Stimulated activated effector memory CD8-positive, alpha-beta T cell treated with anti-CD3 and anti-CD28 coated beads, Interleukin-12 subunit alpha, Interleukin-12 subunit beta, amount 100 ng/mL, for 72 hours (primary cell): ENCODE data around the gene MYOM1.

Experiments
- ATAC-seq: fragments of 150-1000 bp; cut with Tn5 transposase; 2 replicates; pipeline ENCODE4 v1.10.0; 2021
- DNase-seq, 2 donors: peaks; one replicate each; pipeline ENCODE4 v3.0.0; 2021 to 2022; ENCODE audit warnings: low spot score in 2 of 2
- H3K27ac Mint-ChIP-seq: one replicate; pipeline ENCODE4 v1.8.0; 2022; ENCODE audit warnings: mild to moderate bottlenecking, mixed read lengths
- H3K36me3 Mint-ChIP-seq: one replicate; pipeline ENCODE4 v1.8.0; 2022; ENCODE audit warnings: mild to moderate bottlenecking, mixed read lengths
- H3K4me1 Mint-ChIP-seq: one replicate; pipeline ENCODE4 v1.8.0; 2022; ENCODE audit warnings: mixed read lengths
- H3K4me3 Mint-ChIP-seq: one replicate; pipeline ENCODE4 v1.8.0; 2022; ENCODE audit warnings: mild to moderate bottlenecking, mixed read lengths
- H3K9me3 Mint-ChIP-seq: one replicate; pipeline ENCODE4 v1.8.0; 2022; ENCODE audit warnings: mixed read lengths

Gene MYOM1

DNA sequence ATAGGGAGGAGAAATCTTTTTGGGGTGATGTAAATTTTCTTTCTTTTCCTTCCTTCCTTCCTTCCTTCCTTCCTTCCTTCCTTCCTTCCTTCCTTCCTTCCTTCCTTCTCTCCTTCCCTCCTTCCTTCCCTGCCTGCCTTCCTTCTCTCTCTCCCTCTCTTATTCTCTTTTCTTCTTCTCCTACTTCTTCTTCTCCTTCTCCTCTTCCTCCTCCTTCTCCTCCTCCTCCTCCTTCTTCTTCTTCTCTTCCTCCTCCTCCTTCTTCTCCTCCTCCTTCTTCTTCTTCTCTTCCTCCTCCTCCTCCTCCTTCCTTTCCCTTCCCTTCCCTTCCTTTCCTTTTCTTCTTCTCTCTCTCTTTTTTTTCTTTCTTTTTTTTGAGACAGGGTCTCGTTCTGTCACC lies 59.9 kb downstream of the MYOM1 start:
- no peak overlapping the region for H3K27ac Mint-ChIP-seq
- ATAC-seq: no peak
- no peaks in the 10 kb centered on the region for H3K36me3 Mint-ChIP-seq
- no peak for DNase-seq
- no peaks in the 10 kb centered on the region for H3K9me3 Mint-ChIP-seq
- H3K4me1 Mint-ChIP-seq: no peaks in the 10 kb centered on the region
- no peak overlapping the region for H3K4me3 Mint-ChIP-seq

DNA sequence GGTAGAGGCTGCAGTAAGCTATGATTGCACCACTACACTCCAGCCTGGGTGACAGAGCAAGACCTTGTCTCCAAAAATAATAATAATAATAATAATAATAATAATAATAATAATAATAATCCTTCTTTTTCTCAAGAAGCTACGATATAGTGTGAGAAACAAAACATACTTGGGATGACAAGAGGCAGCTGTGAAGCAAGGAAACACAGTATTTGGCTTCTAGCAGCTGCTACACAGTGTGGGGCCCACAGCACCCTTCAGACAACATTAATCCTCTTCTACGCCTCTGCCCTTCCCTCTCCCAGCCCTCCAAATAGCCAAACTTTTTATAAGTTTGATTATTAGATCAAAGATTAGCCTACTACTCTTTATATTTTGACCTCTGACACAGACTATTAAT lies 62.2 kb downstream of the MYOM1 start:
- Mint-ChIP-seq H3K36me3 (no peaks in the 10 kb centered on the region), H3K4me1 (no peaks in the 10 kb centered on the region), H3K27ac (no peak overlapping the region), H3K9me3 (no peaks in the 10 kb centered on the region), H3K4me3 (no peak overlapping the region)
- DNase-seq: no peak
- ATAC-seq: no peak

DNA sequence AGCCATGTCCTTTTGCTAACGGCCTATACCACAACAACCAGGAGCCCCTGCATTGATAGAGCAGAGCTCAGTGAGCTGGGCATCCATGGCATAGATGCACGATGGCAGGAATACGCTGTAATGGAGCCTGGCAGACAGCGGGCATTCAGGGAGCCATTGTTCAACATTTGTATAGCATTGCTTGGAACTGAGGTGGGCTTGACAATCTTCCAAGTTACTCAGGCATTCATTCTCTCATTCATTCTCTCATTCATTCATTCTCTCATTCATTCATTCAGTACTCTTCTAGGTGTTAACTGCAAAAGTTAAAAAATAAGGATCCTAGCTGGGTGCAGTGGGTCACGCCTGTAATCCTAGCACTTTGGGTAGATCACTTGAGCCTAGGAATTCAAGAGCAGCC lies 62.7 kb downstream of the MYOM1 start:
- H3K4me1 Mint-ChIP-seq: no peaks in the 10 kb centered on the region
- no peak for DNase-seq
- no peak overlapping the region for H3K27ac Mint-ChIP-seq
- H3K36me3 Mint-ChIP-seq: no peaks in the 10 kb centered on the region
- ATAC-seq: no peak
- no peaks in the 10 kb centered on the region for H3K9me3 Mint-ChIP-seq
- no peak overlapping the region for H3K4me3 Mint-ChIP-seq

DNA sequence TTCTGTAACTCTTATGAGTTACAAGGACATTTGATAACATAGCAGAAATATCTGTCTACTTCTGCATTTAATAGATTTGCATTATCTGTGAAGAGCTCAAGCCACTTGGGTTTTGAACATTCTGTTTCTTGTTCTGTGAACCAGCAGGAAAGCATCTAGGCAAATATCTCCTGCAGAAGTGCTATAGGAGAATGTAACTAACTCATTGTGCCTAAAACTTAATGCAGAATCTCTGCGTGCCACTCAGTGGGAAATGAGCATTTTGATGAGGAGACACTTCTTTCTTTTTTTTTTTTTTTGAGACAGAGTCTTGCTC lies 63.5 kb downstream of the MYOM1 start:
- no peak overlapping the region for H3K27ac Mint-ChIP-seq
- H3K36me3 Mint-ChIP-seq: no peaks in the 10 kb centered on the region
- no peak overlapping the region for H3K4me3 Mint-ChIP-seq
- no peaks in the 10 kb centered on the region for H3K9me3 Mint-ChIP-seq
- no peaks in the 10 kb centered on the region for H3K4me1 Mint-ChIP-seq
- DNase-seq: no peak
- no peak for ATAC-seq

DNA sequence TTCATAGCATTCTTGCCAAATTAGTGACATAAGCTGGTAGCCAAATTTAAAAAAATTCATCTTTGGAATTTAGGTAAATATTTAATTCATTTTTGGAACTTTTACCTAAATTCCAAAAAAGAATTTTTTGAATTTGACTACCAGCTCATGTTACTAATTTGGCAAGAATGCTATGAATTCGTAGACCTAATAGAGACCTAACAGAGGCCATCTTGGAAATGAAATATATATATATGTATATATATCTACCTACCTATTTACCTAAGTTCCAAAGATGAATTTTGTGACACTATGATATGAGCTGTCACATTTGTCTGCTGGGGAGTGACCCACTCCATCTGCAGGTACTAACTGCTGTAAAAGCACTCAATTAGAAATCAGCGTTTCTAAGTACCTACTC lies 65.6 kb downstream of the MYOM1 start:
- Mint-ChIP-seq H3K4me1 (no peaks in the 10 kb centered on the region), H3K9me3 (no peaks in the 10 kb centered on the region), H3K4me3 (no peak overlapping the region), H3K36me3 (no peaks in the 10 kb centered on the region), H3K27ac (no peak overlapping the region)
- DNase-seq (no peak), ATAC-seq (no peak)

DNA sequence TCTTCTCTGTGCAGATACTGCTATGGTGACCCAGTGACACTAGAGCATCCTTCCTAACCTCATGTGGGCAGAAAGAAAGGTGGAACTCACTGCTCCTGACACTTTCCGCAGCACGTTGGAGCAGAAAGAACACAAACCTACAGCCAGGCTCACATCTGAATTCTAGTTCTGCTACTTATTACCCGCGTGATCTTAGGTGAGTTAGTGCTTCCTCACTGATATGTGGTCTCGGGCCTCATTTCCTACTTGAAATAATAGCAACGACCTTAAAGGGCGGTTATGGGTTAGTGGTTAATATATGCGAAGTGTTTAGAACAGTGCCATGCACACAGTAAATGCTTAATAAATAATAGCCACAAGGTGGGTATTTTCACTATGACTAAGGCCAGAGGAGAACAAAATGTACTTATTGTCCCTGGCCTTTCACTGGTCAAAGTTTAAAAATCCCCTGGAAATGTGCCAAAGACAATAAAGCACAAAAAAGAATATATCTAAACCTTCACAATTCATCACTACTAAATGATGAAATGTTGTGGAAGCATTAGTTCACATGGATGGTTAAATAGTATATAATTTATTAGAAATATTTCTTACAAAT lies 66.6 kb downstream of the MYOM1 start:
- no peak overlapping the region for H3K4me3 Mint-ChIP-seq
- ATAC-seq (no peak), DNase-seq (no peak)
- no peaks in the 10 kb centered on the region for H3K36me3 Mint-ChIP-seq
- H3K9me3 Mint-ChIP-seq: no peaks in the 10 kb centered on the region
- H3K27ac Mint-ChIP-seq: no peak overlapping the region
- no peaks in the 10 kb centered on the region for H3K4me1 Mint-ChIP-seq

DNA sequence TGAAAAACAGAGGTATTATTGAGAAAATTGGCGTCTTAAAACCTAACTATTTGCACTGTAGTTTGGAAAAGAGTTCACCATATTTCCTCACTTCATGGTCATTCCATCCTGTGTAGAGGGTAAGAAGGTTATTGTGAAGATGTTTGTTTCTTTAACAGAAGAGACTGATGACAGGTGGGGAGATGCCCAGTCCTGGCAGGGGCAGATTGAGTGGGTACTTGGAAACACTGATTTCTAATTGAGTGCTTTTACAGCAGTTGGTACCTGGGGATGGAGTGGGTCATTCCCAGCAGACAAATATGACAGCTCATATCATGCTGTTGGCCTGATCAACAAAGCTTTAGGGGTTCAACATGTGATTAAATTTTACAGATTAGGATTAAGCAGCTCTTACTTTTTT lies 67.5 kb downstream of the MYOM1 start:
- no peak for DNase-seq
- no peak overlapping the region for H3K27ac Mint-ChIP-seq
- no peak for ATAC-seq
- no peaks in the 10 kb centered on the region for H3K36me3 Mint-ChIP-seq
- H3K4me3 Mint-ChIP-seq: no peak overlapping the region
- no peaks in the 10 kb centered on the region for H3K9me3 Mint-ChIP-seq
- no peaks in the 10 kb centered on the region for H3K4me1 Mint-ChIP-seq

DNA sequence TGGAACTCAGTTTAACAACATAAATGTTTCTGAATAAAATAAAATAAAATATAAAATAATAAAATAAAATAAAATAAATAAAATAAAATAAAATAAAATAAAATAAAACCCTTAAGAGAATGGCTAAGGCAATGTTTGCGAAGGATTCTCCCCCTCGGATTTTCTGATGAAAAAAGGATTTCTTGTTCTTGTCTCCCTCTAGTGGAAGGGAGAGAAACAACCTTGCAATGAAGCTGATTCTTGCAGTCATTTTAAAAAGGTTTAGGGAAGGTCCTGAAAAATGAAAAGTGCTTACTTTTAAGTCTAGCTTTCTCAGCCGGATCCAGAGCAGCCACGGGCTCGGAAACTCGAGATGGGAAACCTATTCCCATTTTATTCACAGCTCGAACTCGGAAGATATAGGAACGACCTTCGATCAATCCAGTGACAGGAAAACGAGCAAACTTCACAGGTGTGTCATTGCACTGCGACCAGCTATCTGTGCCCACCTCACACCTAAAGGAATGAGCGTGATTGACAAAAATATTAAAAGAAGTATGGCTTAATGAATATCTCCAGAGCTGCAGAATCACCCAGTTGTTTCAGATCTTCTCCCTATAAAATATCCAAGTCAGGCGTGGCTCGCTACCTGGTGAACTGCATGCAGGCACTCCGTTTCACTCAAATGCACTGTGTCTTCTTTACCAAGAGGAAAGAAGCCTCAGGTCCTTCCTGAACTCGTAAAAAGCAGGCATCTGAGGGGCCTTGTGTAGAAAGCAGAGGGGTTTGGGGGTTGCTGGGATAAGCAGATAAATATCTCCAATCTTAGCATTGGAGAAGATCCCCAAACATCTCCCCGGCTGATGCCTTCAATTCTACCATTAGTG lies 68.1 kb downstream of the MYOM1 start:
- DNase-seq (no peak), ATAC-seq (no peak)
- Mint-ChIP-seq H3K9me3 (no peaks in the 10 kb centered on the region), H3K4me3 (no peak overlapping the region), H3K4me1 (no peaks in the 10 kb centered on the region), H3K27ac (no peak overlapping the region), H3K36me3 (no peaks in the 10 kb centered on the region)

DNA sequence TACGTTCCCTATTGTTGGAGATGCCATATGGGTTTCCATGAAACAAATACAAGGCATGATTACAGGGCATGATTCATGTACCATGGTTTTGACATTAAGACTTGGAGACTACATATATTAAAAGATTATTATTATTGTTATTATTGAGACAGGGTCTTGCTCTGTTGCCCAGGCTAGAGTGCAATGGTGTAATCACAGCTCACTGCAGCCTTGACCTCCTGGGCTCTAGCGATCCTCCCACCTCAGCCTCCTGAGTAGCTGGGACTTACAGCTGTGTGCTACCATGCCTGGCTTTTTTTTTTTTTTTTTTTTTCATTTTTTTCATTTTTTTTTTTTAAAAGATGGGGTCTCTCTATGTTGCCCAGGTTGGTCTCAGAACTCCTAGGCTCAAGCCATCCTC lies 69.1 kb downstream of the MYOM1 start:
- Mint-ChIP-seq H3K9me3 (no peaks in the 10 kb centered on the region), H3K4me1 (no peaks in the 10 kb centered on the region), H3K27ac (no peak overlapping the region), H3K36me3 (no peaks in the 10 kb centered on the region), H3K4me3 (no peak overlapping the region)
- DNase-seq (no peak), ATAC-seq (no peak)

DNA sequence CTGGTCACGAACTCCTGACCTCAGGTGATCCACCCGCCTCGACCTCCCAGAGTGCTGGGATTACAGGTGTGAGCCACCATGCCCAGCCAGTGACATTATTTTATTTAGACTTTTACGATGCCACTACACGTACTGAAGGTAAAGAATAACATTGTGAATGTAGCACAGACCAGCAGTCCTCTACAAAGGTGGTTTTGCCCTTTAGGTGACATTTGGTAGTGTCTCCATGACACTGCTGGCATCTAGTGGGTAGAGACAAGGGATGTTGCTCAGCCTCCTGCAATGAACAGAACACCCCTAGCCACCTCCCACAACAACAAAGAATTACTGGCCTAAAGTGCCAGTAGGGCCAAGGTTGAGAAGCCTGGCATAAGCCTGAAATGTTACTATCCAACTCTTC lies 69.5 kb downstream of the MYOM1 start:
- H3K4me3 Mint-ChIP-seq: no peak overlapping the region
- no peaks in the 10 kb centered on the region for H3K9me3 Mint-ChIP-seq
- no peak overlapping the region for H3K27ac Mint-ChIP-seq
- H3K4me1 Mint-ChIP-seq: no peaks in the 10 kb centered on the region
- H3K36me3 Mint-ChIP-seq: no peaks in the 10 kb centered on the region
- peak; percentile 66 for ATAC-seq
- DNase-seq: no peak

DNA sequence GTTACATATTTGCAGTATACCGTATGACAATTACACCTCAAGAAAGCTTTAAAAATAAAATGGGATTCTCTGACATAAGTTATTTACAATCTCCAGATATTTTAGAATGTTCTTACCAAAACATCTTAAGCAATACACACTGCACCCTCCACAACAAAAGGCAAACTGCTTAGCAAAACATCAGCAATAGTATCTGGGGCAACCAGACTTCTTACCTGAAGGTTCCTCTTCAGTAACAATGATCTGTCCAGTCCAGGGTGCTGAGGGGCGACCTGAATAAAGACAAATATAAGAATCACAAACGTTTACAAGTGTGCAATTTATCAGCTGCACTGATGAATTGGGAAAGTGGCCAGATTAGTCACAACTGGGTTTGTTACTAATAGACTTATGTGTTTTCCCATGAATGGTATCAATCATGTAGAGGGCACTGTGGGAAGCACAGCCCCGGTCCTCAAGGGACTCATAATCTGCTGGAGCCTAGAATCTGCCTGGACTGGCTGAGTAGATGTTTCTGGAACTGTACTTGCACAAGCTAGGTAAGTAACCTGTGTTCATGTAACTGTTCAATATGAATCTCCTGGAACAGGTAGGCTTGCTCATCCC lies 70.7 kb downstream of the MYOM1 start:
- Mint-ChIP-seq H3K36me3 (no peaks in the 10 kb centered on the region), H3K4me3 (no peak overlapping the region), H3K4me1 (no peaks in the 10 kb centered on the region), H3K27ac (no peak overlapping the region), H3K9me3 (no peaks in the 10 kb centered on the region)
- ATAC-seq (no peak), DNase-seq (no peak)

DNA sequence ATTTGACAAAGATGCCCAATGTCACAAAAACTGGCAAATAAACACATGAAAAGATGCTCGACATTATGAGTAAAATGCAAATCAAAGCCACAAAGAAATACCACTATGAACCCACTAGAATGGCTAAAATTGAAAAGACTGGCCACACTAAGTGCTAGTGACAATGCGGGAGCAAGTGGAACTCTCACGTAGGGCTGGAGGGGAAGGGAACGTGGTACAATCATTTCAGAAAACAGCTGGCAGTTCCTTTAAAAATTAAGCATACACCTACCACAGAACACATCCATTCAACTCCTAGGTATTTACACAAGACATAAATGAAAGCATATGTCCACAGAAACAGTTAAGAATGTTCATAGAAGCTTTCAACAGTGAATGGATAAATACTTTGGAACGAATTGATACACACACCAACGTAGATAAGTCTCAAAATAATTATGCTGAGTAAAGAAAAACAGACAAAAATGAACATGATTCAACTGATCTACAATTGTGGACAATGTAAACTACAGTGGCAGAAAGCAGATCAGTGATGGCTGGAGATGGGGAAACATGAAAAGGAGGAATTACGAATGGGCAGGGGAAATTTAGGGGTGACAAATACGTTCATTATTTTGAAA lies 71.7 kb downstream of the MYOM1 start:
- no peak for ATAC-seq
- Mint-ChIP-seq H3K4me1 (no peaks in the 10 kb centered on the region), H3K9me3 (peaks cover under 1% of the 10 kb centered on the region), H3K36me3 (no peaks in the 10 kb centered on the region), H3K27ac (no peak overlapping the region), H3K4me3 (no peak overlapping the region)
- DNase-seq: no peak

DNA sequence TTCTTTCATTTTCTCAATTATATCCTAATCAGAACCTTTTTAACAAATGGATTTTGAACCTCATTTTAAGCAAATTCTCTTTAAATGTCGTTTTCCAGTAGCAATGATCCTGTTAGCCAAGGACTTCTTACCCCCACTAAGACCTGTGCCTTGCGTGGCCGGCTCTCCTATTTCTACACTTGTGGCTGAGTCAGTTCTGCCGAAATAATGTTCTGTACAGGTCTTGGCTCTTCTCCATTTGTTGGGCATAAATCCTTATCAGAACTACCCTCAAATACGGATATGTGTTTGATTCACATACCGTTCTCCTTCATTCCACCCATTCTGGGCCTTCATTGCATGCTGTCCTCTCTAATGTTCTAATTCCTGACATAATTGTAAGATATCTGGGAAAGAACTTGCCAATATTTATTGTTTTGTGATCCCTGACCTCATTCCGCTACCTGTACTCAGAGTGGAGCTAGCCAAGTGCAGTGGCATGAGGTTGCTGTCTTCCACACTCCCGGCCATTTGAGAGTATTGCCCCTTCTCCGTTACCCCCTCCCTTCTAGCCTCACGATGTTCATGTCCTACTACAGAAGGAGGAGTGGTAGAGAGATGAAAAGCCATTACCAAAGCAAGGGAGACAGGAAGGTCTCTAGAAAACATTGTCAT lies 78.7 kb downstream of the MYOM1 start:
- H3K4me1 Mint-ChIP-seq: no peaks in the 10 kb centered on the region
- DNase-seq (no peak), ATAC-seq (no peak)
- no peaks in the 10 kb centered on the region for H3K36me3 Mint-ChIP-seq
- H3K9me3 Mint-ChIP-seq: peaks cover 6% of the 10 kb centered on the region
- H3K27ac Mint-ChIP-seq: no peak overlapping the region
- no peak overlapping the region for H3K4me3 Mint-ChIP-seq

DNA sequence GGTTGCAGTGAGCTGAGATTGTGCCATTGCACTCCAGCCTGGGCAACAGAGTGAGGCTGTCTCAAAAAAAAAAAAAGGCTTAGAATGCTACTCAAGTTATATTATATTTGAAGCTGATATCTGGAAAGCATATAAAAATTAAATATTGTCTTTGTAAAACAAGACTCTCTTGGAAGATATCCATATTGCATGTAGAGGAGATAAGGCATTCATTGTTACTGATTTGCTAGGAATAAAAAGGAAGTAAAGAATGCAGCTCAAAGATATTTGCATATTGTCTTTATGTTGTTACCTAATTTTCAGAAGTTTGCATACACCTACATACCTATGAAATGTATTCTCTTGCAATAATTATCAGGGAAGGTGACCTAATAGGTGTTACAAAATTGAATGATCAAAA lies 79.4 kb downstream of the MYOM1 start:
- H3K9me3 Mint-ChIP-seq: peaks cover 6% of the 10 kb centered on the region
- H3K4me3 Mint-ChIP-seq: no peak overlapping the region
- H3K4me1 Mint-ChIP-seq: no peaks in the 10 kb centered on the region
- DNase-seq (no peak), ATAC-seq (no peak)
- H3K36me3 Mint-ChIP-seq: no peaks in the 10 kb centered on the region
- H3K27ac Mint-ChIP-seq: no peak overlapping the region

DNA sequence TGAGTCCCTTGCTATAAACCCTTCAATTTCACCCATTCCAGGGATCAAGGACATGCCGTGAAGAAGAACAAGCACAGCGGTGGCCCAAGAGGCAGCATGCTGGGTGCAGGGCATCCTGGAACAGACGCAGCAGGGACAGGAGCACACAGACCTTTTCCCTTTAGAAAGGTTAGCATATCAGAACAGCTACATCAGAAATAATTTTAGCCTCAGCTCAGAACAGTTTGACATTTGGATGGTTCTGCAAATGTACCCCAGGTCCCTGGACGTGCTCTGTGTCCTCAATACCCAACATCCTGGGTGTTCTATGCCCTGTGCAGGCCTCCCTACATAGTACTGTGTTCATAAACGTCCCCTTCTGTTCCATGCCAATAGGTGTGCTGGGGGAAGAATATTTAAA lies 80.4 kb downstream of the MYOM1 start:
- Mint-ChIP-seq H3K36me3 (no peaks in the 10 kb centered on the region), H3K4me3 (no peak overlapping the region), H3K4me1 (no peaks in the 10 kb centered on the region), H3K27ac (no peak overlapping the region), H3K9me3 (peaks cover 6% of the 10 kb centered on the region)
- ATAC-seq (no peak), DNase-seq (peak in 1 of 2 donors; percentile 23)
